Measurements from ENCODE around the gene ZPBP2. TPM values are rescaled to one million over a fixed set of nuclear protein-coding genes. Genes with fewer than 3 reads are reported as not detected.

ZPBP2 gene
- total and polyA plus RNA-seq, 2 of the 13 experiments (the other 11 are each of a cell fraction or from before 2014, with no cell fraction given) = not detected

DNA sequence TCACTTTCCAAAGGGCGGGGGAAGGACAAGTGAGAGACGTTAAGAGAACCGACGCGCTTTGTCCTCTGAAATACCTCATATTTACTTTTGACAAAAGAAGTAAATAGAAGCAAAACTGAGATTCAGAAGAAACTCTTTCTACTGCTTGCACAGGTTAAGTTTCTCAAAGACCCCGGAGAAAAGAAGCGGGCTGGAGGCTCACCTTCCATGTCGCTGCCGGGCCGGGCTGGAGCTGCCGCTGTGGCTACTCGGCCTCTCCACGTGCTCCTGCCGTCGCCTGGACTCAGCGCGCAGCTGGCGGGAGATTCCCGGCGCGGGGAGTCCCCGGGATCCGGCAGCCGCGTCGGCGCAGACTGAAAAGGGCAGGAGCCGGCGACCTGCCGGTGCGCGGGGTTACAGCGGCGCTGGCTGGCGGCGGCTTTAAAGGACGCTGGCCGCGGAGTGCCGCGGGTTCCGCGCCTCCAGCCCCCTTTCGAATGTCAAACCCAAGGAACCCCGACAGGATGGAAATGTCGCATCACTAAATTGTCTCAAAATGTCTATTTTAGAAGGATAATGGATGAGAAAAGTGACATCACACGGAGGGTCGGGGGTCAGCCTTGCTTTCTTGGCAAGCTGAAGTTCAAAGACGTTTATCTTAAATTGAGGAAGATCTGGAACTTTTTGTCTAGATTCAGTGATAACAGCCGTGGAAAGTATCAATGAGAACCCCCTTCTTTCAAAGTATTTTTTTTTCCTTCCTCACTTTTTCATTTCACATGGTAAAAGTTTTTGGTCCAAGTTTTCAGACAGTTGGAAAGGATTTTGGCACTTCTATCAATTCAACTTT, 3.9 kb upstream of the ZPBP2 start, which contains the start of gene IKZF3 (continued):
- TF ChIP-seq, protein P1, sequence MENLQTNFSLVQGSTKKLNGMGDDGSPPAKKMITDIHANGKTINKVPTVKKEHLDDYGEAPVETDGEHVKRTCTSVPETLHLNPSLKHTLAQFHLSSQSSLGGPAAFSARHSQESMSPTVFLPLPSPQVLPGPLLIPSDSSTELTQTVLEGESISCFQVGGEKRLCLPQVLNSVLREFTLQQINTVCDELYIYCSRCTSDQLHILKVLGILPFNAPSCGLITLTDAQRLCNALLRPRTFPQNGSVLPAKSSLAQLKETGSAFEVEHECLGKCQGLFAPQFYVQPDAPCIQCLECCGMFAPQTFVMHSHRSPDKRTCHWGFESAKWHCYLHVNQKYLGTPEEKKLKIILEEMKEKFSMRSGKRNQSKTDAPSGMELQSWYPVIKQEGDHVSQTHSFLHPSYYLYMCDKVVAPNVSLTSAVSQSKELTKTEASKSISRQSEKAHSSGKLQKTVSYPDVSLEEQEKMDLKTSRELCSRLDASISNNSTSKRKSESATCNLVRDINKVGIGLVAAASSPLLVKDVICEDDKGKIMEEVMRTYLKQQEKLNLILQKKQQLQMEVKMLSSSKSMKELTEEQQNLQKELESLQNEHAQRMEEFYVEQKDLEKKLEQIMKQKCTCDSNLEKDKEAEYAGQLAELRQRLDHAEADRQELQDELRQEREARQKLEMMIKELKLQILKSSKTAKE (CRISPR knock-in tag; IDR thresholded peaks at IDR 0.05; ENCODE audit: borderline replicate concordance) = peak; percentile 72; the same call in 1 of the 2 replicates
- TF ChIP-seq, protein P2, sequence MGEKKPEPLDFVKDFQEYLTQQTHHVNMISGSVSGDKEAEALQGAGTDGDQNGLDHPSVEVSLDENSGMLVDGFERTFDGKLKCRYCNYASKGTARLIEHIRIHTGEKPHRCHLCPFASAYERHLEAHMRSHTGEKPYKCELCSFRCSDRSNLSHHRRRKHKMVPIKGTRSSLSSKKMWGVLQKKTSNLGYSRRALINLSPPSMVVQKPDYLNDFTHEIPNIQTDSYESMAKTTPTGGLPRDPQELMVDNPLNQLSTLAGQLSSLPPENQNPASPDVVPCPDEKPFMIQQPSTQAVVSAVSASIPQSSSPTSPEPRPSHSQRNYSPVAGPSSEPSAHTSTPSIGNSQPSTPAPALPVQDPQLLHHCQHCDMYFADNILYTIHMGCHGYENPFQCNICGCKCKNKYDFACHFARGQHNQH (CRISPR knock-in tag; IDR thresholded peaks at IDR 0.05) = peak; percentile 98
- TF ChIP-seq, protein P3, sequence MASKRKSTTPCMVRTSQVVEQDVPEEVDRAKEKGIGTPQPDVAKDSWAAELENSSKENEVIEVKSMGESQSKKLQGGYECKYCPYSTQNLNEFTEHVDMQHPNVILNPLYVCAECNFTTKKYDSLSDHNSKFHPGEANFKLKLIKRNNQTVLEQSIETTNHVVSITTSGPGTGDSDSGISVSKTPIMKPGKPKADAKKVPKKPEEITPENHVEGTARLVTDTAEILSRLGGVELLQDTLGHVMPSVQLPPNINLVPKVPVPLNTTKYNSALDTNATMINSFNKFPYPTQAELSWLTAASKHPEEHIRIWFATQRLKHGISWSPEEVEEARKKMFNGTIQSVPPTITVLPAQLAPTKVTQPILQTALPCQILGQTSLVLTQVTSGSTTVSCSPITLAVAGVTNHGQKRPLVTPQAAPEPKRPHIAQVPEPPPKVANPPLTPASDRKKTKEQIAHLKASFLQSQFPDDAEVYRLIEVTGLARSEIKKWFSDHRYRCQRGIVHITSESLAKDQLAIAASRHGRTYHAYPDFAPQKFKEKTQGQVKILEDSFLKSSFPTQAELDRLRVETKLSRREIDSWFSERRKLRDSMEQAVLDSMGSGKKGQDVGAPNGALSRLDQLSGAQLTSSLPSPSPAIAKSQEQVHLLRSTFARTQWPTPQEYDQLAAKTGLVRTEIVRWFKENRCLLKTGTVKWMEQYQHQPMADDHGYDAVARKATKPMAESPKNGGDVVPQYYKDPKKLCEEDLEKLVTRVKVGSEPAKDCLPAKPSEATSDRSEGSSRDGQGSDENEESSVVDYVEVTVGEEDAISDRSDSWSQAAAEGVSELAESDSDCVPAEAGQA (IDR thresholded peaks at IDR 0.05; ENCODE audit: low read depth) = peak; percentile 65; the same call in 1 of the 2 replicates
- TF ChIP-seq, protein P3 (CRISPR knock-in tag; IDR thresholded peaks at IDR 0.05; ENCODE audit: borderline replicate concordance) = peak; percentile 97
- TF ChIP-seq ZNF383 (CRISPR knock-in tag; IDR thresholded peaks at IDR 0.05; ENCODE audit: borderline replicate concordance) (no peak), ZNF326 (CRISPR knock-in tag; IDR thresholded peaks at IDR 0.05; ENCODE audit: borderline replicate concordance) (no peak), ZNF737 (CRISPR knock-in tag; IDR thresholded peaks at IDR 0.05; ENCODE audit: borderline replicate concordance) (no peak), ZNF589 (CRISPR knock-in tag; conservative IDR thresholded peaks at IDR 0.05) (peak; percentile 97), POLR2AphosphoS5 (IDR thresholded peaks at IDR 0.05; ENCODE audit: low read depth, low read length) (no peak), ZNF430 (CRISPR knock-in tag; IDR thresholded peaks at IDR 0.05) (peak; percentile 98), CHCHD3 (CRISPR knock-in tag; IDR thresholded peaks at IDR 0.05) (peak; percentile 84; the same call in 1 of the 2 replicates), ELF4 (CRISPR knock-in tag; IDR thresholded peaks at IDR 0.05; ENCODE audit: borderline replicate concordance) (no peak), ZMYM2 (CRISPR knock-in tag; IDR thresholded peaks at IDR 0.05) (peak; percentile 94), ZNF564 (CRISPR knock-in tag; IDR thresholded peaks at IDR 0.05) (peak; percentile 93), RFX5 (IDR thresholded peaks at IDR 0.05; ENCODE audit: low read depth, low read length) (no peak), ZNF253 (CRISPR knock-in tag; IDR thresholded peaks at IDR 0.05; ENCODE audit: borderline replicate concordance) (peak; percentile 98)
- TF ChIP-seq, protein P4, sequence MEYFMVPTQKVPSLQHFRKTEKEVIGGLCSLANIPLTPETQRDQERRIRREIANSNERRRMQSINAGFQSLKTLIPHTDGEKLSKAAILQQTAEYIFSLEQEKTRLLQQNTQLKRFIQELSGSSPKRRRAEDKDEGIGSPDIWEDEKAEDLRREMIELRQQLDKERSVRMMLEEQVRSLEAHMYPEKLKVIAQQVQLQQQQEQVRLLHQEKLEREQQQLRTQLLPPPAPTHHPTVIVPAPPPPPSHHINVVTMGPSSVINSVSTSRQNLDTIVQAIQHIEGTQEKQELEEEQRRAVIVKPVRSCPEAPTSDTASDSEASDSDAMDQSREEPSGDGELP (IDR thresholded peaks at IDR 0.05; ENCODE audit: borderline replicate concordance, low read depth) = peak; percentile 78; the same call in 1 of the 2 replicates
- TF ChIP-seq, protein P5, sequence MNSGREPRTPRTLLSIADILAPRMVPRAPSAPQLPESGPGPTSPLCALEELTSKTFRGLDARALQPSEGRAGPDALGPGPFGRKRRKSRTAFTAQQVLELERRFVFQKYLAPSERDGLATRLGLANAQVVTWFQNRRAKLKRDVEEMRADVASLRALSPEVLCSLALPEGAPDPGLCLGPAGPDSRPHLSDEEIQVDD (CRISPR knock-in tag; IDR thresholded peaks at IDR 0.05; ENCODE audit: borderline replicate concordance) = peak; percentile 95; the same call in 1 of the 2 replicates
